Activated naive CD4-positive, alpha-beta T cell treated with anti-CD3 and anti-CD28 coated beads for 36 hours (primary cell): ENCODE measurements around the gene HAUS6. TPM values are rescaled to one million over a fixed set of nuclear protein-coding genes. Genes with fewer than 3 reads are reported as not detected.
"Not testable (repeated sequence)": the region's sequence is repeated elsewhere in the genome, so short reads cannot be mapped to it uniquely, and the experiment has no call there.

Experiments used
- CTCF ChIA-PET: fragments of 350-600 bp; sonication (Branson Sonifier 250); formaldehyde crosslinking; loops from one replicate; lab custom pipeline; 2021; ENCODE audit warnings: antibody characterized with exemption; lab: Charles Lee
- DNase-seq: peaks from one replicate; pipeline ENCODE4 v3.0.0-alpha.2; 2020
- H3K27ac Mint-ChIP-seq: one replicate; pipeline ENCODE4 v1.8.0; 2021; ENCODE audit warnings: mild to moderate bottlenecking, mixed read lengths
- H3K27me3 Mint-ChIP-seq: one replicate; pipeline ENCODE4 v1.8.0; 2021; ENCODE audit warnings: low read depth, mixed read lengths
- H3K36me3 Mint-ChIP-seq: one replicate; pipeline ENCODE4 v1.8.0; 2021; ENCODE audit warnings: low read depth, mixed read lengths
- H3K4me1 Mint-ChIP-seq: one replicate; pipeline ENCODE4 v1.8.0; 2021; ENCODE audit warnings: low read depth, mixed read lengths
- H3K4me3 Mint-ChIP-seq: one replicate; pipeline ENCODE4 v1.8.0; 2021; ENCODE audit warnings: mild to moderate bottlenecking, moderate library complexity, mixed read lengths
- H3K9me3 Mint-ChIP-seq: one replicate; pipeline ENCODE4 v1.8.0; 2021; ENCODE audit warnings: mixed read lengths
- intact Hi-C: fragments of 100-400 bp; cut with micrococcal nuclease; formaldehyde crosslinking; loops from one replicate; pipeline ENCODE4 v1.15.1; 2023
- total RNA-seq, 2 experiments: library from RNA; stranded (reverse); gene quantifications; one replicate each; pipeline ENCODE4 v1.2.3, GENCODE V29; 2021

Gene HAUS6
- total RNA-seq, 2 experiments from 2014 or later: 23.6 to 24.1 TPM

GRCh38 chr9:19114680-19115270 lies 12.1 kb upstream of the HAUS6 start:
- no peak overlapping the region for H3K4me3 Mint-ChIP-seq
- intact Hi-C loops: no loop called here
- H3K9me3 Mint-ChIP-seq: no peaks in the 10 kb centered on the region
- H3K4me1 Mint-ChIP-seq: no peaks in the 10 kb centered on the region
- no peaks in the 10 kb centered on the region for H3K27me3 Mint-ChIP-seq
- H3K27ac Mint-ChIP-seq: no peak overlapping the region
- peaks cover 34% of the 10 kb centered on the region for H3K36me3 Mint-ChIP-seq
- no peak for DNase-seq
- CTCF ChIA-PET: interaction anchor here (0.7 kb wide), 1 partner anchor 59 kb away, joined by 3 read pairs; no protein-coding TSS in a partner anchor

GRCh38 chr9:19113964-19114679 lies 11.4 kb upstream of the HAUS6 start:
- intact Hi-C loops: no loop called here
- no peaks in the 10 kb centered on the region for H3K27me3 Mint-ChIP-seq
- CTCF ChIA-PET: interaction anchor here (0.7 kb wide), 2 partner anchors 13 to 60 kb away, joined by 3 to 4 read pairs; no protein-coding TSS in a partner anchor
- no peaks in the 10 kb centered on the region for H3K4me1 Mint-ChIP-seq
- no peak for DNase-seq
- H3K4me3 Mint-ChIP-seq: no peak overlapping the region
- no peaks in the 10 kb centered on the region for H3K9me3 Mint-ChIP-seq
- no peak overlapping the region for H3K27ac Mint-ChIP-seq
- H3K36me3 Mint-ChIP-seq: peaks cover 27% of the 10 kb centered on the region

- H3K4me3 Mint-ChIP-seq, DNase-seq, intact Hi-C loops, H3K4me1 Mint-ChIP-seq, H3K27me3 Mint-ChIP-seq, H3K9me3 Mint-ChIP-seq, H3K27ac Mint-ChIP-seq: not testable (repeated sequence)
- H3K36me3 Mint-ChIP-seq: peaks cover 23% of the 10 kb centered on the region
- CTCF ChIA-PET: interaction anchor here (0.7 to 1.5 kb wide), 8 partner anchors 8 to 893 kb away, joined by 3 to 5 read pairs (median 4); partner anchors contain the start of gene RRAGA
Measured at GRCh38 chr9:19113064-19113611, 10.4 kb upstream of the HAUS6 start.

- Mint-ChIP-seq H3K4me1 (no peaks in the 10 kb centered on the region), H3K36me3 (peaks cover 1% of the 10 kb centered on the region), H3K27ac (no peak overlapping the region), H3K9me3 (no peaks in the 10 kb centered on the region), H3K27me3 (no peaks in the 10 kb centered on the region), H3K4me3 (no peak overlapping the region)
- intact Hi-C loops: no loop called here
- CTCF ChIA-PET: no interaction called here
- no peak for DNase-seq
Measured at GRCh38 chr9:19108038-19108437, 5.3 kb upstream of the HAUS6 start.

- DNase-seq: no peak
- CTCF ChIA-PET: interaction anchor here (0.5 to 1.5 kb wide), 3 partner anchors 49 to 366 kb away, joined by 3 to 6 read pairs (median 4); no protein-coding TSS in a partner anchor
- Mint-ChIP-seq H3K9me3 (no peaks in the 10 kb centered on the region), H3K27ac (no peak overlapping the region), H3K36me3 (peaks cover 10% of the 10 kb centered on the region), H3K27me3 (no peaks in the 10 kb centered on the region), H3K4me3 (no peak overlapping the region), H3K4me1 (peaks cover 14% of the 10 kb centered on the region)
- intact Hi-C loops: no loop called here
Measured at GRCh38 chr9:19104515-19105282, 2.0 kb upstream of the HAUS6 start.

GRCh38 chr9:19102181-19102630 lies 498 bp downstream of the HAUS6 start:
- no peaks in the 10 kb centered on the region for H3K9me3 Mint-ChIP-seq
- peak overlapping the region; percentile 94 for H3K4me3 Mint-ChIP-seq
- peak overlapping the region; percentile 93 for H3K27ac Mint-ChIP-seq
- intact Hi-C loops: loop anchor here (1.0 to 2.0 kb wide), 8 partner anchors 17 to 278 kb away; partner anchors contain the start of genes DENND4C, RPS6 and RRAGA
- H3K36me3 Mint-ChIP-seq: peaks cover 18% of the 10 kb centered on the region
- DNase-seq: peak; percentile 52
- H3K4me1 Mint-ChIP-seq: peaks cover 28% of the 10 kb centered on the region
- CTCF ChIA-PET: interaction anchor here (0.9 to 1.9 kb wide), 3 partner anchors 11 to 355 kb away, joined by 3 to 8 read pairs (median 3); no protein-coding TSS in a partner anchor
- no peaks in the 10 kb centered on the region for H3K27me3 Mint-ChIP-seq

GRCh38 chr9:19101203-19101602 lies 1.5 kb downstream of the HAUS6 start:
- Mint-ChIP-seq H3K4me3 (peak overlapping the region; percentile 63), H3K27ac (no peak overlapping the region), H3K36me3 (peaks cover 19% of the 10 kb centered on the region), H3K9me3 (no peaks in the 10 kb centered on the region), H3K27me3 (no peaks in the 10 kb centered on the region), H3K4me1 (peaks cover 34% of the 10 kb centered on the region)
- CTCF ChIA-PET: interaction anchor here (0.6 to 1.9 kb wide), 6 partner anchors 12 to 356 kb away, joined by 3 to 8 read pairs (median 4); no protein-coding TSS in a partner anchor
- no peak for DNase-seq
- intact Hi-C loops: no loop called here

GRCh38 chr9:19097431-19097830 lies 5.3 kb downstream of the HAUS6 start:
- H3K9me3 Mint-ChIP-seq, intact Hi-C loops, H3K27ac Mint-ChIP-seq, H3K27me3 Mint-ChIP-seq, H3K4me3 Mint-ChIP-seq, DNase-seq: not testable (repeated sequence)
- CTCF ChIA-PET: interaction anchor here (1.0 to 1.7 kb wide), 4 partner anchors 11 to 360 kb away, joined by 3 to 15 read pairs (median 6); no protein-coding TSS in a partner anchor
- H3K36me3 Mint-ChIP-seq: peaks cover 33% of the 10 kb centered on the region
- H3K4me1 Mint-ChIP-seq: peaks cover 36% of the 10 kb centered on the region

GRCh38 chr9:19087106-19088000 lies 15.4 kb downstream of the HAUS6 start:
- no peak for DNase-seq
- H3K9me3 Mint-ChIP-seq: no peaks in the 10 kb centered on the region
- no peak overlapping the region for H3K27ac Mint-ChIP-seq
- intact Hi-C loops: loop anchor here (10.0 kb wide), 1 partner anchor 217 kb away; no protein-coding TSS in a partner anchor
- H3K36me3 Mint-ChIP-seq: peaks cover 30% of the 10 kb centered on the region
- CTCF ChIA-PET: interaction anchor here (0.7 to 4.4 kb wide), 9 partner anchors 21 to 369 kb away, joined by 3 to 52 read pairs (median 6); partner anchors contain the start of gene RRAGA
- no peak overlapping the region for H3K4me3 Mint-ChIP-seq
- H3K27me3 Mint-ChIP-seq: no peaks in the 10 kb centered on the region
- no peaks in the 10 kb centered on the region for H3K4me1 Mint-ChIP-seq

- CTCF ChIA-PET: interaction anchor here (0.6 to 4.4 kb wide), 20 partner anchors 10 to 386 kb away, joined by 3 to 52 read pairs (median 4); no protein-coding TSS in a partner anchor
- no peaks in the 10 kb centered on the region for H3K4me1 Mint-ChIP-seq
- H3K36me3 Mint-ChIP-seq: peaks cover 29% of the 10 kb centered on the region
- no peaks in the 10 kb centered on the region for H3K27me3 Mint-ChIP-seq
- no peaks in the 10 kb centered on the region for H3K9me3 Mint-ChIP-seq
- no peak overlapping the region for H3K27ac Mint-ChIP-seq
- H3K4me3 Mint-ChIP-seq: no peak overlapping the region
- DNase-seq: no peak
- intact Hi-C loops: loop anchor here (1.0 to 10.0 kb wide), 4 partner anchors 18 to 372 kb away; partner anchors contain the start of gene HAUS6
Measured at GRCh38 chr9:19085295-19085694, 17.4 kb downstream of the HAUS6 start.

GRCh38 chr9:19074836-19075235 lies 27.9 kb downstream of the HAUS6 start:
- H3K27ac Mint-ChIP-seq: no peak overlapping the region
- H3K4me3 Mint-ChIP-seq: no peak overlapping the region
- DNase-seq: no peak
- no peaks in the 10 kb centered on the region for H3K4me1 Mint-ChIP-seq
- peaks cover 37% of the 10 kb centered on the region for H3K36me3 Mint-ChIP-seq
- H3K27me3 Mint-ChIP-seq: no peaks in the 10 kb centered on the region
- intact Hi-C loops: no loop called here
- H3K9me3 Mint-ChIP-seq: no peaks in the 10 kb centered on the region
- CTCF ChIA-PET: interaction anchor here (1.2 kb wide), 1 partner anchor 22 kb away, joined by 3 read pairs; no protein-coding TSS in a partner anchor
